Muscle of leg (tissue), 11 donors: ENCODE results near the gene STK11. TPM values are rescaled to one million over a fixed set of nuclear protein-coding genes. Genes with fewer than 3 reads are reported as not detected.

Source experiments
- DNase-seq: peaks from one replicate; pipeline ENCODE4 v3.0.0; 2013
- H3K27ac ChIP-seq: one replicate; pipeline ENCODE4 v1.5.1; 2013; ENCODE audit warnings: mild to moderate bottlenecking, low read length, control low read depth
- H3K27me3 ChIP-seq: one replicate; pipeline ENCODE4 v1.6.1; 2013; ENCODE audit warnings: low read length; ENCODE audit not compliant: control insufficient read depth, insufficient read depth
- H3K36me3 ChIP-seq: one replicate; pipeline ENCODE4 v1.6.1; 2013; ENCODE audit warnings: low read length; ENCODE audit not compliant: control insufficient read depth, insufficient read depth
- H3K4me1 ChIP-seq: one replicate; pipeline ENCODE4 v1.6.1; 2013; ENCODE audit warnings: low read length; ENCODE audit not compliant: control insufficient read depth, insufficient read depth
- H3K4me3 ChIP-seq: one replicate; pipeline ENCODE4 v1.5.1; 2013; ENCODE audit warnings: low read length, control low read depth
- H3K9me3 ChIP-seq: replicated peaks from 2 replicates; pipeline ENCODE4 v1.6.1; 2013; ENCODE audit warnings: low read depth, low read length; ENCODE audit not compliant: control insufficient read depth
- WGBS: methylation state at CpG from one replicate; pipeline ENCODE4 v1.1.5; 2013; ENCODE audit warnings: missing lambda C conversion rate; ENCODE audit not compliant: insufficient coverage; 5-methylcytosine and 5-hydroxymethylcytosine counted together
- polyA plus RNA-seq, 8 donors: library from polyadenylated mRNA; unstranded; fragments of 120-200 nt; gene quantifications; one replicate each; pipeline versions ENCODE4 v1.2.1 to v1.2.3, GENCODE V29; 2013; ENCODE audit warnings: inconsistent platforms in 1 of 8, low replicate concordance in 1 of 8; ENCODE audit not compliant: insufficient read length in 8 of 8, insufficient read depth in 1 of 8
- total RNA-seq: library from RNA; stranded (reverse); fragments of 120-200 nt; gene quantifications from one replicate; pipeline ENCODE4 v1.2.4, GENCODE V29; 2013

The STK11 gene
- total and polyA plus RNA-seq, 9 donors = 45.3 to 59.1 (median 56.6) TPM

DNA sequence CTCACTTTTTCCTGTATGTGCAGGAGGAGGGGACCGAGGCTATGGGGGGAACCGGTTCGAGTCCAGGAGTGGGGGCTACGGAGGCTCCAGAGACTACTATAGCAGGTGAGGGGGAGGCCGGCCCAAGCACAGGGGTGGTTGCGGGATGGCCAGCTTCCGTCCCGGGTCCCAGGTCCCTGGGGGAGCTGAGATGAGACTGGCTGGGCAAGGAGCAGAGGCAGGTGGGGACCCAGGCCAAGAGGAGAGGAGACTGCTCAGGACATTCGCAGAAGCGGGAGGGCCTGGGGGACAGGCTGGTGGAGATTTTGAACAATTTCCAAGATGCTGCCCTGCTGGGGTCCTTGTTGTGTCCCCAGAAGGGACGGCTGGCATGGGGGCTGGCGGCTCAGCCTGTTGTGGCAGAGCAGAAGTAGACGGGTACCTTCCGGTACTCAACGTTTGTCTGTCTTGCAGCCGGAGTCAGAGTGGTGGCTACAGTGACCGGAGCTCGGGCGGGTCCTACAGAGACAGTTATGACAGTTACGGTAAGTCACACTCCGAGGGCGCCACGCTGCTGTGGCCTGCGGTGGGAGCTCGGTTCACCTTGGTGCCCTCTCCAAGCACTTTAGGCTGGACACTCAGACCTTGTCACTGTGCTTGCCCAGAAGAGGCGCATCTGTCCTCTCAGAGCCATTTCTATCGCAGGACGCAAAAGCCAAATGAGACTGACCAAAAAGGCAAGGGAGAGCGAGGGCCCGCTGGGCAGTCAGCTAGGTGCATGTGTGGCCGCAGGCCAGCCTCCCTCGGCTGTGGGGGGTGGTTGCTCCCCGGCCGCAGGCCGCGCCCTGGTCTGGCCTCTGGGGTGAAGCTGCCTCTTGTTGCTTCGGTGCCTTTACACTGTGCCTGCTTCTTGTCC, 66.2 kb downstream of the STK11 start:
- H3K4me3 ChIP-seq = no peak overlapping the region
- H3K9me3 ChIP-seq = no peaks in the 10 kb centered on the region
- WGBS = 79% methylated on average over 32 of the region's 37 CpGs
- peaks cover 82% of the 10 kb centered on the region for H3K4me1 ChIP-seq
- peaks cover 5% of the 10 kb centered on the region for H3K27me3 ChIP-seq
- H3K36me3 ChIP-seq = peaks cover 56% of the 10 kb centered on the region
- H3K27ac ChIP-seq = no peak overlapping the region
- peak; percentile 16 for DNase-seq

GRCh38 chr19:1272423-1273262, 67.1 kb downstream of the STK11 start:
- Histone ChIP-seq H3K4me3 (no peak overlapping the region), H3K27me3 (peaks cover 2% of the 10 kb centered on the region), H3K27ac (no peak overlapping the region), H3K36me3 (peaks cover 63% of the 10 kb centered on the region), H3K9me3 (no peaks in the 10 kb centered on the region), H3K4me1 (peaks cover 76% of the 10 kb centered on the region)
- WGBS = 77% methylated on average over 14 of the region's 33 CpGs
- DNase-seq = no peak

GRCh38 chr19:1273263-1274041, 67.9 kb downstream of the STK11 start:
- 68% methylated on average over 21 of the region's 25 CpGs for WGBS
- H3K36me3 ChIP-seq = peaks cover 69% of the 10 kb centered on the region
- H3K4me3 ChIP-seq = no peak overlapping the region
- H3K27ac ChIP-seq = peak overlapping the region; percentile 51
- no peaks in the 10 kb centered on the region for H3K27me3 ChIP-seq
- peak; percentile 46 for DNase-seq
- H3K4me1 ChIP-seq = peaks cover 68% of the 10 kb centered on the region
- H3K9me3 ChIP-seq = no peaks in the 10 kb centered on the region

- Histone ChIP-seq H3K27me3 (no peaks in the 10 kb centered on the region), H3K4me3 (peak overlapping the region; percentile 42), H3K36me3 (peaks cover 77% of the 10 kb centered on the region), H3K9me3 (no peaks in the 10 kb centered on the region), H3K27ac (peak overlapping the region; percentile 79), H3K4me1 (peaks cover 63% of the 10 kb centered on the region)
- WGBS = 66% methylated on average over 29 of the region's 46 CpGs
- DNase-seq = peak; percentile 47
These were observed 68.7 kb downstream of the STK11 start for GRCh38 chr19:1274081-1274851.

DNA sequence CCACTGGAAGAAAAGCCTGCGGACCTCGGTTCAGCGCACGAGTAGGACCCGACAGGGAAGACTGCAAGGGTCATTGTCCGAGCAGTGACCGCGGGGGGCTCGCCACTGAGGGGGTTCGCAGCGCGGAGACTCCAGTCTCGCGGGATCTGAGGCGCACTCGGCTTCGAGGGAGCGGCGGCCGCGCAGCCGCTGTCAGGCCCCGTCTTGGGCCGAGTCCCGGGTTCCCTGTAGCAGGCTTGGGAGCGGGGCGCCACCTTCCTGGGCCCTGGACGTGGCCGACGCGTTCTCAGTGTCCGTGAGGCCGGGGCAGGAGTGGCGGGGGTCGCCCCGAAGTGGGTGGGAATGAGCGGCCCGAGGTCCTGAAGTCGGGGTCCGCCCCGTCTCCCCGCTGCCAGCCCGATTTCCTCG, 69.3 kb downstream of the STK11 start:
- no peaks in the 10 kb centered on the region for H3K9me3 ChIP-seq
- WGBS = 14% methylated on average over 44 of the region's 44 CpGs
- H3K27ac ChIP-seq = peak overlapping the region; percentile 79
- H3K4me3 ChIP-seq = peak overlapping the region; percentile 42
- H3K27me3 ChIP-seq = no peaks in the 10 kb centered on the region
- peaks cover 80% of the 10 kb centered on the region for H3K36me3 ChIP-seq
- H3K4me1 ChIP-seq = peaks cover 65% of the 10 kb centered on the region
- DNase-seq = no peak

DNA sequence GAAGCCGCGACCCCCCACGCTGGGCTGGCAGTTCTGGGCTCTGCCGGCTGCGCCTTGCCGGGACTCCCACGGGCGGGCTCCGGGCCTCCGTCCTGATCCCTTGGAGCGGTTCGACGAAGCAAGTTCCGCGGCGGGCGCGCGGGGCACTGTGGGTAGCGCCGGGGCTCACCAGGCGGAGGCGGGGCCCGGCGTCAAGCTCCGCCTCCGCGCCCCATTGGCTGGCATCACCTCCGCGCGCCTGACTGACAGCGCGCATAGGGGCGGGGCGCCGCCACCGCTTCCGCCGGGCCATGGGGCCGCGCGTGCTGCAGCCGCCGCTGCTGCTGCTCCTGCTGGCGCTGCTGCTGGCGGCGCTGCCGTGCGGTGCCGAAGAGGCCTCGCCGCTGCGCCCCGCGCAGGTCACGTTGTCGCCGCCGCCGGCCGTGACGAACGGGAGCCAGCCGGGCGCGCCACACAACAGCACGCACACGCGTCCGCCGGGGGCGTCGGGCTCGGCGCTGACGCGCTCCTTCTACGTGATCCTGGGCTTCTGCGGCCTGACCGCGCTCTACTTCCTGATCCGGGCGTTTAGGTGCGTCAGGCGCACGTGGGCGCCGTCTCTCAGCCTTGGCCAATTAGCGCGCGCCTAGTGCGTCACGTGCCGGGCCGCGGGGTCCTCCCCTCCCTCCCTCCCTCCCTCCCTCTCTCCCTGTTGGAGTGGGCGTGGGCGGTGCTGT, 69.8 kb downstream of the STK11 start, which contains the start of gene FAM174C:
Gene FAM174C (plus strand): TSS at position 271 of the 716 bp plus-strand sequence. CDS start 20 bp downstream, at position 291.
- DNase-seq = peak; percentile 98

DNA sequence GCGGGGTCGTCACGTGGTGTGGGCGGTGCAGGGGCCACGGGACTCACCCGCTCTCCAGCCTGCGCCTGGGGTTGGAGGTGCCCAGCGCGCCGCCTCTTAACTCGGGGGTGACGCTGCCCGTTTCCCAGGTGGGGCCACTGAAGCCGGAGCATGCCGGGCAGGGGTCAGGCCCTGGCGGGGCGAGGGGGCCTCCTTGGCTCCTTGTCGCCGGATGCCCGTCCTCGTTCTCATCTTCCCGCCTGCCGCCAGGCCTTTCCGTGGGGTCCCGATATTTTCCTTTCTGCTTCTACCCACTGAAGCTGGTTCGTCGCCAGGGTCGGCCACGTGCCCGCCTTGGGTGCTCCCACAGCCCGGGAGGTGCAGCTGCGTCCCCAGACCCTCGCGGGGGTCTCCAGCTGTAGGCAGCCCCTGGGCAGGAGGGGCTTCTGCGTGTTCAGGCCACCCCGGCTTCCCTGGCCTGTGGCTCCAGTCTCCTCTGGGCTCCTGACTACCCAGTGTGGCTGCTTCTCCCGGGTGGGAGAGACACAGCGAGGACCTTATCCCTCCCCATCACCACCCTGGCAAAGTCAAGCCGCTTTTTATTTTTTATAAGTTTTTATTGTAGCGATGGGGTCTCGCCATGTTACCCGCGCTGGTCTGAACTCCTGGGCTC, 70.5 kb downstream of the STK11 start:
- Histone ChIP-seq H3K36me3 (peaks cover 68% of the 10 kb centered on the region), H3K9me3 (no peaks in the 10 kb centered on the region), H3K27ac (peak overlapping the region; percentile 93), H3K27me3 (no peaks in the 10 kb centered on the region), H3K4me3 (peak overlapping the region; percentile 76), H3K4me1 (peaks cover 54% of the 10 kb centered on the region)
- WGBS = 5% methylated on average over 36 of the region's 43 CpGs
- DNase-seq = no peak

More for the DNA sequence above, 69.8 kb downstream of the STK11 start, which contains the start of gene FAM174C:
- under 1% methylated on average over 86 of the region's 98 CpGs for WGBS
- no peaks in the 10 kb centered on the region for H3K9me3 ChIP-seq
- no peaks in the 10 kb centered on the region for H3K27me3 ChIP-seq
- H3K36me3 ChIP-seq = peaks cover 75% of the 10 kb centered on the region
- H3K27ac ChIP-seq = peak within 1 kb of the TSS; percentile 93
- H3K4me3 ChIP-seq = peak within 1 kb of the TSS; percentile 76
- peaks cover 61% of the 10 kb centered on the region for H3K4me1 ChIP-seq

- H3K36me3 ChIP-seq = peaks cover 63% of the 10 kb centered on the region
- peaks cover 49% of the 10 kb centered on the region for H3K4me1 ChIP-seq
These were observed 71.0 kb downstream of the STK11 start for GRCh38 chr19:1276628-1277022.

More at GRCh38 chr19:1276628-1277022, 71.0 kb downstream of the STK11 start:
- Histone ChIP-seq H3K4me3 (no peak overlapping the region), H3K9me3 (no peaks in the 10 kb centered on the region), H3K27me3 (no peaks in the 10 kb centered on the region), H3K27ac (peak overlapping the region; percentile 93)
- whole genome bisulfite sequencing = 69% methylated on average over 10 of the region's 10 CpGs
- DNase-seq = peak; percentile 50
